WTC11 (cell line): ENCODE data around the gene IFITM10. TPM values are rescaled to one million over a fixed set of nuclear protein-coding genes. Genes with fewer than 3 reads are reported as not detected.

ENCODE experiments used
- ATAC-seq: fragments of 200-7000 bp; cut with Tn5 transposase; 2 replicates; pipeline ENCODE4 v1.10.0; 2021; ENCODE audit warnings: mild to moderate bottlenecking, moderate library complexity
- CTCF ChIA-PET: fragments of 300-600 bp; sonication (Branson Sonifier 250); formaldehyde crosslinking; loops from one replicate; lab custom pipeline; 2021; ENCODE audit warnings: antibody characterized with exemption; lab: Charles Lee
- POLR2A ChIA-PET: fragments of 350-600 bp; sonication (Branson Sonifier 250); formaldehyde crosslinking; loops from one replicate; lab custom pipeline; 2021; ENCODE audit warnings: antibody characterized with exemption; lab: Charles Lee
- DNase-seq: peaks from one replicate; pipeline ENCODE4 v3.0.0; 2021; ENCODE audit warnings: low spot score
- H3K27ac Mint-ChIP-seq: 2 replicates; pipeline ENCODE4 v1.8.0; 2021; ENCODE audit warnings: mixed read lengths
- H3K27me3 Mint-ChIP-seq: 2 replicates; pipeline ENCODE4 v1.8.0; 2021; ENCODE audit warnings: low read depth, mild to moderate bottlenecking, moderate library complexity, mixed read lengths
- H3K36me3 Mint-ChIP-seq: 2 replicates; pipeline ENCODE4 v1.8.0; 2021; ENCODE audit warnings: mixed read lengths
- H3K4me1 Mint-ChIP-seq: 2 replicates; pipeline ENCODE4 v1.8.0; 2022; ENCODE audit warnings: mixed read lengths
- H3K4me3 Mint-ChIP-seq: 2 replicates; pipeline ENCODE4 v1.8.0; 2021; ENCODE audit warnings: mild to moderate bottlenecking, moderate library complexity, mixed read lengths
- H3K9me3 Mint-ChIP-seq: 2 replicates; pipeline ENCODE4 v1.8.0; 2021; ENCODE audit warnings: mixed read lengths
- AR ChIP-seq: fragments of 250-450 bp; sonication (Bioruptor Pico); IDR thresholded peaks from 2 replicates; pipeline ENCODE4 v1.9.0; 2021; ENCODE audit warnings: mild to moderate bottlenecking
- ATF1 ChIP-seq: sonication (generic); formaldehyde crosslinking; IDR thresholded peaks from 2 replicates; pipeline ENCODE4 v1.8.1; 2023; ENCODE audit warnings: mild to moderate bottlenecking, moderate library complexity, missing genetic modification reagents
- FOXP4 ChIP-seq: sonication (generic); formaldehyde crosslinking; IDR thresholded peaks from 2 replicates; pipeline ENCODE4 v1.8.0; 2022; ENCODE audit warnings: mild to moderate bottlenecking, missing genetic modification reagents
- GABPB1 ChIP-seq: sonication (generic); formaldehyde crosslinking; IDR thresholded peaks from 2 replicates; pipeline ENCODE4 v1.8.1; 2023; ENCODE audit warnings: mild to moderate bottlenecking, missing genetic modification reagents
- GRHL2 ChIP-seq: fragments of 250-450 bp; sonication (Bioruptor Pico); IDR thresholded peaks from 2 replicates; pipeline ENCODE4 v1.8.0; 2022; ENCODE audit warnings: mild to moderate bottlenecking, moderate library complexity; ENCODE audit not compliant: insufficient replicate concordance, severe bottlenecking
- HMGA2 ChIP-seq: fragments of 250-450 bp; sonication (Bioruptor Pico); IDR thresholded peaks from 2 replicates; pipeline ENCODE4 v1.4.0; 2021; ENCODE audit warnings: mild to moderate bottlenecking, moderate library complexity
- IRF2 ChIP-seq: sonication (generic); formaldehyde crosslinking; IDR thresholded peaks from 2 replicates; pipeline ENCODE4 v1.8.0; 2022; ENCODE audit warnings: low read depth, missing genetic modification reagents, borderline replicate concordance
- JAZF1 ChIP-seq: fragments of 250-450 bp; sonication (Bioruptor Pico); IDR thresholded peaks from 2 replicates; pipeline ENCODE4 v1.9.0; 2021; ENCODE audit warnings: moderate library complexity, mild to moderate bottlenecking, inconsistent platforms
- JUN ChIP-seq: sonication (generic); formaldehyde crosslinking; IDR thresholded peaks from 2 replicates; pipeline ENCODE4 v1.8.0; 2023; ENCODE audit warnings: mild to moderate bottlenecking, missing genetic modification reagents
- NFATC4 ChIP-seq: fragments of 250-450 bp; sonication (Bioruptor Pico); IDR thresholded peaks from 2 replicates; pipeline ENCODE4 v1.9.0; 2021; ENCODE audit warnings: mild to moderate bottlenecking
- NR1H2 ChIP-seq: sonication (generic); formaldehyde crosslinking; IDR thresholded peaks from 2 replicates; pipeline ENCODE4 v1.9.0; 2021; ENCODE audit warnings: mild to moderate bottlenecking, moderate library complexity, missing genetic modification reagents
- NR3C1 ChIP-seq: sonication (generic); formaldehyde crosslinking; conservative IDR thresholded peaks from 2 replicates; pipeline ENCODE4 v1.8.1; 2023; ENCODE audit warnings: low read depth, mild to moderate bottlenecking, missing genetic modification reagents
- RELA ChIP-seq: sonication (generic); formaldehyde crosslinking; IDR thresholded peaks from 2 replicates; pipeline ENCODE4 v1.8.1; 2022; ENCODE audit warnings: missing genetic modification reagents, mild to moderate bottlenecking, borderline replicate concordance
- SMAD4 ChIP-seq: sonication (generic); formaldehyde crosslinking; IDR thresholded peaks from 2 replicates; pipeline ENCODE4 v1.8.0; 2022; ENCODE audit warnings: mild to moderate bottlenecking, missing genetic modification reagents
- SP1 ChIP-seq: sonication (generic); formaldehyde crosslinking; conservative IDR thresholded peaks from 2 replicates; pipeline ENCODE4 v1.8.1; 2022; ENCODE audit warnings: missing genetic modification reagents
- TEAD1 ChIP-seq: sonication (generic); formaldehyde crosslinking; IDR thresholded peaks from 2 replicates; pipeline ENCODE4 v1.8.0; 2022; ENCODE audit warnings: mild to moderate bottlenecking, missing genetic modification reagents
- TEAD4 ChIP-seq: sonication (generic); formaldehyde crosslinking; IDR thresholded peaks from 2 replicates; pipeline ENCODE4 v1.8.0; 2022; ENCODE audit warnings: mild to moderate bottlenecking, missing genetic modification reagents
- TP53 ChIP-seq: sonication (generic); formaldehyde crosslinking; IDR thresholded peaks from 2 replicates; pipeline ENCODE4 v1.8.1; 2023; ENCODE audit warnings: mild to moderate bottlenecking, missing genetic modification reagents
- ZBTB43 ChIP-seq: sonication (generic); formaldehyde crosslinking; IDR thresholded peaks from 2 replicates; pipeline ENCODE4 v1.8.1; 2023; ENCODE audit warnings: mild to moderate bottlenecking, missing genetic modification reagents
- ZMAT4 ChIP-seq: fragments of 250-450 bp; sonication (Bioruptor Pico); IDR thresholded peaks from 2 replicates; pipeline ENCODE4 v1.9.0; 2021; ENCODE audit warnings: mild to moderate bottlenecking
- ZNF138 ChIP-seq: sonication (generic); formaldehyde crosslinking; conservative IDR thresholded peaks from 2 replicates; pipeline ENCODE4 v1.8.1; 2022; ENCODE audit warnings: mild to moderate bottlenecking, moderate library complexity, missing genetic modification reagents
- ZNF281 ChIP-seq: sonication (generic); formaldehyde crosslinking; IDR thresholded peaks from 2 replicates; pipeline ENCODE4 v1.8.0; 2023; ENCODE audit warnings: mild to moderate bottlenecking, missing genetic modification reagents
- ZNF416 ChIP-seq: fragments of 250-450 bp; sonication (Bioruptor Pico); IDR thresholded peaks from 2 replicates; pipeline ENCODE4 v1.9.0; 2021; ENCODE audit warnings: mild to moderate bottlenecking, inconsistent platforms
- ZSCAN18 ChIP-seq: fragments of 250-450 bp; sonication (Bioruptor Pico); IDR thresholded peaks from 2 replicates; pipeline ENCODE4 v2.1.2; 2022; ENCODE audit warnings: mild to moderate bottlenecking, moderate library complexity
- total RNA-seq: library from RNA; stranded (reverse); gene quantifications from 3 replicates; pipeline ENCODE4 v1.2.3, GENCODE V29; 2021

The IFITM10 gene
- total RNA-seq, 1 experiment from 2014 or later: 1.7 TPM

GRCh38 chr11:1742371-1742770 lies 8.0 kb downstream of the IFITM10 start (continued):
- TF ChIP-seq ZBTB43 (no peak), NFATC4 (CRISPR knock-in tag) (no peak), SMAD4 (CRISPR knock-in tag) (no peak), ZNF138 (CRISPR knock-in tag) (no peak), SP1 (CRISPR knock-in tag) (no peak), AR (CRISPR knock-in tag) (no peak), GRHL2 (CRISPR knock-in tag) (no peak)
- TF ChIP-seq, all 79 proteins: peak for 0

GRCh38 chr11:1741741-1742140 lies 8.7 kb downstream of the IFITM10 start:
- Mint-ChIP-seq H3K36me3 (peaks cover 10% of the 10 kb centered on the region), H3K27ac (no peak overlapping the region), H3K4me3 (no peak overlapping the region), H3K27me3 (peaks cover 41% of the 10 kb centered on the region), H3K9me3 (peaks cover 28% of the 10 kb centered on the region), H3K4me1 (no peaks in the 10 kb centered on the region)
- ChIA-PET POLR2A (no interaction called here), CTCF (interaction anchor here (1.1 kb wide), 1 partner anchor 91 kb away, joined by 5 read pairs; no protein-coding TSS in a partner anchor)
- ATAC-seq: no peak
- DNase-seq: no peak
- no peak for TF ChIP-seq TEAD4 (CRISPR knock-in tag)
- TF ChIP-seq ZNF416 (CRISPR knock-in tag): no peak
- no peak for TF ChIP-seq ZMAT4
- TF ChIP-seq TEAD1 (CRISPR knock-in tag): no peak
- TF ChIP-seq JUN: no peak
- no peak for TF ChIP-seq GABPB1
- no peak for TF ChIP-seq JAZF1 (CRISPR knock-in tag)
- no peak for TF ChIP-seq NFATC4 (CRISPR knock-in tag)
- no peak for TF ChIP-seq NR3C1 (CRISPR knock-in tag)
- TF ChIP-seq FOXP4: no peak
- no peak for TF ChIP-seq ZSCAN18 (CRISPR knock-in tag)
- TF ChIP-seq SMAD4 (CRISPR knock-in tag): no peak
- TF ChIP-seq TP53 (CRISPR knock-in tag): no peak
- TF ChIP-seq IRF2: no peak
- TF ChIP-seq NR1H2 (CRISPR knock-in tag): no peak
- no peak for TF ChIP-seq ATF1 (CRISPR knock-in tag)
- no peak for TF ChIP-seq ZNF281 (CRISPR knock-in tag)
- TF ChIP-seq HMGA2 (CRISPR knock-in tag): no peak
- no peak for TF ChIP-seq RELA (CRISPR knock-in tag)
